HG03196 (cell line): ENCODE measurements around the gene PITPNB.

Experiments
- ATAC-seq: cut with Tn5 transposase; IDR thresholded peaks from one replicate; pipeline ENCODE4 v1.9.1; 2021; ENCODE audit not compliant: unreplicated experiment

PITPNB gene

DNA sequence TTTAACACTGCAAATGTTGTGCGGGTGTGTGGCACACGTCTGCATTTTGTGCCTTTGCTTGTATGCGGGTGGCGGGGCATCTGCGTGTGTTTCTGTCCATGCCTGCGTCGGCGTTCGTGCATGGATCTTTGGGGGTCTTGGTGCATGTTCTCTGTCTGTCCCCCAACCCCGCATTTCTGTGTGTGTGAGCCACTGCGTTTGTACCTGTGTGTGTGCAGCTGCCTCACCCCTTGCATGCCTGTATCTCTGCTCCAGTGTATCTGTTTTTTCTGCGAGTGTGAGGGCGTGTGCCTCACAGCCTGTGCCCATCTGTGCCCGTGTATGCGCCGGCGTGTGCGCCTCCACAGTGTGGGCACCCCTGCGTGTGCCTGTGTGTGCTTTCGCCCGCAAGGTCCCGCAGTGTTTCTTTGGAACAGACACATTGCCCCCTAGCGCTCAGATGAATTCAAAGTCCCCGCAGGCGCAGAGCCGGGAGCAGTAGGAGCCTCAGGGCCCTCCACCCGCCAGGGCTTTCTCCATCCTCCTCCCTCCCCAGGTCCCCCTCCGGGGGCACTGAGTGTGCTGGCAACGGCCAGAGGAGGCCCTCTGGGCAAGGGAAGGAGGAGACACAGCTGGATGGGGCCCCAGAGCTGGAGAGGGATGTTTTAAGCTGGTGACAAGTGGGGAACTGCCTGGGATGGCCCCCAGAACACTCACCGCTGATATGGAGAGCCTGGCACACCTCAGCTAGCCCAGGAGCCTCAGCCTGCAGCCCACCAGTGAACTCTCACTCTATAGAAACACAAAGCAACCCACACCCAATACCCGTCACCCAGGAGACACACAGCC lies 114.4 kb downstream of the PITPNB start:
- ATAC-seq = no peak

DNA sequence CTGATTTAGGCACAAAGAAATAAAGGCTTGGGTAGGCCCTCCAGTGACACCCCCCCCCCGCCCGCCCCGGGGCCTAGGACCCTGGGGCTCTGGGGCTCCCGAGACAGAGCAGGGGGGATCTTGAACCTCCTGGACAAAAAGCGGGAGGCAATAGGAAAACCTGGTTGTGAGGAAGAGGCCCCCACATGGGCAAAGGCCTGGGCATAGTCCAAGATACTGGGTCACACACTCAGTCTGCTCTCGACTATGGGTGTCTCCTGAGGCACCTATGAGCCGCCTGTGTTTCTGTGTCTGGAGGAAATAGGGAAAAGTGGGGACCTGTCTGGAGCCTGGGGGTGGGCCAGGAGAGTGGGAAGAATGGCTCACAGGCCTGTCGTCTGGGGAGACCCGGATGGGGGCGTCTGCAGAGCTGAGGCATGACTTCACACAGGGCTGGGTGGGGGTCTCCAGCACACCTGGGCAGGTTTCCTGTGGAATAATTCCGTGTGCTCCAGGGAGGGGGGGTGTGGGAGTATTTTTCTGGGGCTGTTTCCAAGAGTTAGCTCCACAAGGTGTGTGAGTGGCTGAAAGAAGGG lies 115.1 kb downstream of the PITPNB start:
- no peak for ATAC-seq

DNA sequence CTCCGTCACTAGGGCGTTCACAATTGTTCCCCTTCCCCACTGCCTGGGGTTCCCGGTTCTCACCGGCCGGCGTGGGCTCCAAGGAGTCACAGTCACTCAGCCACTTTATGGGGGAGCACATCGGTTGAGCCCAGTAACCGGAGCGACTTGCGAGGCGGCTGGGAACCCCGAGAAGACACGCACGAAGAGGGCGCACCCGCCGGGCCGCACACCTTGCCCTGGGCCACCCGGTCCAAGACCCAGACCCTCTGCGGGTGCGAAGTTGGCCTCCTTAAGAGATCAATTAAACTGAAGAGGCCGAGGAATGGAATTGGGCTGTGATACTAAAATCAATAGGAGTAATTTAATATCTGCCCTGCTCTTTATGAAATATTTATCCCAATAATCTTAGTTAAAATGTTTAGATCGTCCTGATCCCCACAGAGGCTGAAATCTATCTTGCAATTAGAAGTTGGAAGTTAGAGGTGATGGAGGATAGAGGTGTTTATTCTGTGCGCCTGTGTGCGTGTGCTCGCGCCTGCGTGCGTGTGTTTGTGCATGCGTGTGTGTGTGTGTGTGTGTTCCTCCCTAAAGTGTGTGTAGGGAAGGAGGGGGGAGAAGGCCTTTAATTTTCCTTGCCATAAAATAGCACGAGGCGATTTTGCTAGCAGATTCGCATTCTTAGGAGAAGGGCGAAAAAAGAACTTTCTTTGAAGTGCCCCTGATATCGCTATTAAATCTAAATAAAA lies 116.5 kb downstream of the PITPNB start:
- ATAC-seq = no peak
